MCF 10A (cell line): ENCODE results near the gene ZNF710. TPM values are rescaled to one million over a fixed set of nuclear protein-coding genes. Genes with fewer than 3 reads are reported as not detected.

Source experiments
- BruUV-seq: library from RNA; stranded (reverse); fragments of 400-500 nt; replicated peaks from 2 replicates; lab custom pipeline; 2021; lab: Mats Ljungman, UMichigan
- CTCF ChIA-PET: fragments of 300-600 bp; sonication (Branson Sonifier 250); formaldehyde crosslinking; extraction: SDS; loops from one replicate; lab custom pipeline; 2021; ENCODE audit warnings: antibody characterized with exemption, inconsistent platforms; lab: Yijun Ruan, JAX
- POLR2A ChIA-PET: fragments of 300-600, 350-650 bp; sonication (Branson Sonifier 250); formaldehyde crosslinking; extraction: SDS; loops from one replicate; lab custom pipeline; 2020; ENCODE audit warnings: antibody characterized with exemption, inconsistent platforms; lab: Yijun Ruan, JAX
- DNase-seq: peaks from one replicate; pipeline ENCODE4 v3.0.0-alpha.2; 2018; ENCODE audit not compliant: unreplicated experiment
- H3K27ac Mint-ChIP-seq: one replicate; pipeline ENCODE4 v1.8.0; 2022; ENCODE audit warnings: mild to moderate bottlenecking, low read depth, mixed read lengths; ENCODE audit not compliant: unreplicated experiment
- H3K27me3 Mint-ChIP-seq: one replicate; pipeline ENCODE4 v1.8.0; 2022; ENCODE audit warnings: mixed read lengths; ENCODE audit not compliant: insufficient read depth, unreplicated experiment
- H3K36me3 Mint-ChIP-seq: one replicate; pipeline ENCODE4 v1.8.0; 2022; ENCODE audit warnings: mild to moderate bottlenecking, moderate library complexity, mixed read lengths; ENCODE audit not compliant: insufficient read depth, unreplicated experiment
- H3K4me1 Mint-ChIP-seq: one replicate; pipeline ENCODE4 v1.8.0; 2022; ENCODE audit warnings: mixed read lengths; ENCODE audit not compliant: insufficient read depth, unreplicated experiment
- H3K4me3 Mint-ChIP-seq: one replicate; pipeline ENCODE4 v1.8.0; 2022; ENCODE audit warnings: mild to moderate bottlenecking, moderate library complexity, mixed read lengths; ENCODE audit not compliant: unreplicated experiment
- H3K9me3 Mint-ChIP-seq: one replicate; pipeline ENCODE4 v1.8.0; 2022; ENCODE audit warnings: mixed read lengths; ENCODE audit not compliant: unreplicated experiment
- intact Hi-C: fragments of 100-400 bp; cut with micrococcal nuclease; formaldehyde crosslinking; loops from 2 replicates; pipeline ENCODE4 v1.14.1; 2022
- total RNA-seq: library from RNA; stranded (reverse); gene quantifications from 2 replicates; pipeline ENCODE4 v1.2.3, GENCODE V29; 2022
- TF ChIP-seq, protein P1 (sequence below): fragments of 200-600 bp; IDR thresholded peaks from one replicate; pipeline ENCODE4 v1.8.0; 2022; ENCODE audit warnings: antibody characterized with exemption, mild to moderate bottlenecking; ENCODE audit not compliant: unreplicated experiment

Gene ZNF710
- total RNA-seq, 1 experiment from 2014 or later: 27.3 TPM

DNA sequence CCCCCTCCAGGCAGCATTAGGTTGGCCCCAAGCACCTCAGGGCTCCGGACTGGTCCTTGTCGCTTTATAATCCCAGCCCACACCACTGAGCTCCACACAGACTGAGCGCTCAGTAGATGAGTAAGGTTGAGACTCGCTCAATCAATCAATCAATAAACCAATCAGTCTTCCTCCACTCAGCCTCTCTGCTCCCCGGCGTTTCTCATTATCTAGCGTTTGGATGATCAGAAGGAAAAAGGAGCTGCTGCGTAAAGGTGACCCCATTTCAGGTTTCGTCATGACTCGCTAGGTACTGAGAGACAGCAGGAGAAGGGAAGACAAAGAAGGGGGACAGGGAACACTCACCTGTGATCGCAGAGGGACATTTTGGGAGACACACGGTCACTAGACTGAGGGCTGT is 41.2 kb downstream of the ZNF710 start:
- ChIA-PET POLR2A (interaction anchor here (0.6 to 3.1 kb wide), 3 partner anchors 15 to 148 kb away, joined by 3 to 11 read pairs (median 4); partner anchors contain the start of gene AP3S2), CTCF (no interaction called here)
- Mint-ChIP-seq H3K9me3 (no peaks in the 10 kb centered on the region), H3K4me3 (no peak overlapping the region), H3K4me1 (peaks cover 61% of the 10 kb centered on the region), H3K27ac (no peak overlapping the region), H3K36me3 (peaks cover 10% of the 10 kb centered on the region), H3K27me3 (no peaks in the 10 kb centered on the region)
- intact Hi-C loops: no loop called here
- DNase-seq: no peak
- BruUV-seq: no TSS peak
- TF ChIP-seq, protein P1, sequence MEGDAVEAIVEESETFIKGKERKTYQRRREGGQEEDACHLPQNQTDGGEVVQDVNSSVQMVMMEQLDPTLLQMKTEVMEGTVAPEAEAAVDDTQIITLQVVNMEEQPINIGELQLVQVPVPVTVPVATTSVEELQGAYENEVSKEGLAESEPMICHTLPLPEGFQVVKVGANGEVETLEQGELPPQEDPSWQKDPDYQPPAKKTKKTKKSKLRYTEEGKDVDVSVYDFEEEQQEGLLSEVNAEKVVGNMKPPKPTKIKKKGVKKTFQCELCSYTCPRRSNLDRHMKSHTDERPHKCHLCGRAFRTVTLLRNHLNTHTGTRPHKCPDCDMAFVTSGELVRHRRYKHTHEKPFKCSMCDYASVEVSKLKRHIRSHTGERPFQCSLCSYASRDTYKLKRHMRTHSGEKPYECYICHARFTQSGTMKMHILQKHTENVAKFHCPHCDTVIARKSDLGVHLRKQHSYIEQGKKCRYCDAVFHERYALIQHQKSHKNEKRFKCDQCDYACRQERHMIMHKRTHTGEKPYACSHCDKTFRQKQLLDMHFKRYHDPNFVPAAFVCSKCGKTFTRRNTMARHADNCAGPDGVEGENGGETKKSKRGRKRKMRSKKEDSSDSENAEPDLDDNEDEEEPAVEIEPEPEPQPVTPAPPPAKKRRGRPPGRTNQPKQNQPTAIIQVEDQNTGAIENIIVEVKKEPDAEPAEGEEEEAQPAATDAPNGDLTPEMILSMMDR: no peak

DNA sequence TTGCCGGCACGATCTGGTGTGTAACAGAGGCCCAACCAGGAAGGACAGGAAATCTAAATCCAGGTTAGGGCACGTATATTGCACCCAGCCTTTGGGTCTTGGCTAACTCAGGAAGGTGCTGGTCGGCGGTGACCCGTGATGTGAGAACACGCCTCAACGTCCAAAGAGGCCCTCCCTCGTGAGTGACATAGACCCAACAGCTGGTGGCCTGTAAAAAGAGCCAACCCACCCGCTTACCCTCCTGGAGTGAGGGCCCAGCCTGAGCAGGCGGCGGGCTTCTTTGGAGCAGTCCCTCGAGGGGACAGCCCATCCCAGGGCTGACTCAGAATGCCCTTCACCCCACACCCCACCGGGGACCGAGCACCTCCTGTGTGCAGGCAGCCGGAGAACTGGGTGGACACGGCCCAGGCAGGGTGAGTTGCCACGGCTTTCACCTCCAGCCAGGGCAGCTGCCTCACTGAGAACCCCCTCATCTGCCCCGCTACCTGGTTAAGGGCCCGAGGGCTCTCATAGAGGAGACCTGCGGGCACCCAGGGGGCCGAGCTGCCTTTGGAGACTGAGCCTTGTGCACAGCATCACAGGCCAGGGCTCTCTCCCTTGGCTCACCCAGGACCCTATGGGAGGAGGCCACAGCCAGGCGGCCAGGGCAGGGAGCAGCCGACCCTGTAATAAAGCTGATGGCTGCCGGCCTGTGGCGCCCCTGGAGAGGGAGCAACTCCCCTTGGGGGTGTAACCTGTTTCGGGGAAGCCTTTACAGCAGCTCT is 41.8 kb downstream of the ZNF710 start:
- no peaks in the 10 kb centered on the region for H3K27me3 Mint-ChIP-seq
- BruUV-seq: no TSS peak
- intact Hi-C loops: no loop called here
- TF ChIP-seq, protein P1: no peak
- ChIA-PET POLR2A (interaction anchor here (0.6 to 1.1 kb wide), 2 partner anchors 10 to 15 kb away, joined by 3 to 4 read pairs; no protein-coding TSS in a partner anchor), CTCF (no interaction called here)
- peaks cover 6% of the 10 kb centered on the region for H3K36me3 Mint-ChIP-seq
- no peaks in the 10 kb centered on the region for H3K9me3 Mint-ChIP-seq
- DNase-seq: no peak
- H3K4me3 Mint-ChIP-seq: no peak overlapping the region
- peaks cover 56% of the 10 kb centered on the region for H3K4me1 Mint-ChIP-seq
- H3K27ac Mint-ChIP-seq: no peak overlapping the region

DNA sequence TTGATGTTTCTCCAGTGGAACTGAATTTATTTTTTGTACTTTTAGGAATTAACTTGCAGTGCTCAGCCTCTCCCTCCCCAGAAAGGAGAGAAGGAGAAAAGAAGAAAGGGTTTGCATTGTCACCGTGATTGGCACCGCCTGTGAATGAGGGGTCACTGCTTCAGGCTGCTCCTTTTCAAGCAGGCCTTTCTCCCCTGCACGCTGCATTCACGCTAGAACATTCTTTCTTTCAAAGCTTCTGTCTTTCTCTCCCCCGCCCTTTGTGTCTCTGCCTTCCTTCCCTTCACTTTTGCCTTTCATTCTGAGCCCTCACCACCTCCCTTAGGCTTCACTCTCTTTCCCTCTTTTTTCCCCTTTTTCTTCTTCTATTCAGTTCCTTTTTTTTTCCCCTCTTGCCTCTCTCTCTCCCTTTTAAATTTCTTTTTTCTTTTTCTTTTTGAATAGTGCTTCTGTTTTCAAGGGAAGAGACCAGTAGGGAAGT is 42.4 kb downstream of the ZNF710 start:
- intact Hi-C loops: no loop called here
- H3K36me3 Mint-ChIP-seq: peaks cover 6% of the 10 kb centered on the region
- H3K4me3 Mint-ChIP-seq: no peak overlapping the region
- no peak overlapping the region for H3K27ac Mint-ChIP-seq
- DNase-seq: no peak
- POLR2A ChIA-PET: interaction anchor here (1.1 kb wide), 1 partner anchor 10 kb away, joined by 4 read pairs; no protein-coding TSS in a partner anchor
- no peaks in the 10 kb centered on the region for H3K9me3 Mint-ChIP-seq
- TF ChIP-seq, protein P1: no peak
- no TSS peak for BruUV-seq
- CTCF ChIA-PET: no interaction called here
- no peaks in the 10 kb centered on the region for H3K27me3 Mint-ChIP-seq
- peaks cover 49% of the 10 kb centered on the region for H3K4me1 Mint-ChIP-seq

DNA sequence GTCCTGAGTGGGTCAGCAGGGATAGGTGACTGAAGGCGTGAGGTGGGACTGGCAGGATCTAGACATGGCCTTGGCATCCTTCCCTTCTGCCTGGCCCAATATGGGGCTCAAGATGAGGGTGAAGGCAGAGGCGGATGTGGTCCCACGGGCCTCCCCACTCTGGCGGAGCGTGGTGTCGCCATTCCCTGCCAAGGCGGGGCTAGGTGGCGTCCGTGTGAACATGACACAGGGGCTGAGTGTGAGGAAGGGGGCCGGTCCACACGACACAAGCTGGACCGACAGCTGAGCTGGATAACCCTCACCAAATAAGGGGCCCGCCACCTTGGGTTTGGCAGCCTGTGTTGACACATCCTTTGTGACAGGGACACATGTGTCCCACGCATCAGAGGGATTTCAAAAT is 43.1 kb downstream of the ZNF710 start:
- Mint-ChIP-seq H3K4me3 (no peak overlapping the region), H3K4me1 (peaks cover 47% of the 10 kb centered on the region), H3K36me3 (peaks cover 6% of the 10 kb centered on the region), H3K27ac (no peak overlapping the region), H3K27me3 (no peaks in the 10 kb centered on the region), H3K9me3 (no peaks in the 10 kb centered on the region)
- no peak for DNase-seq
- TF ChIP-seq, protein P1: no peak
- BruUV-seq: no TSS peak
- ChIA-PET CTCF (no interaction called here), POLR2A (no interaction called here)
- intact Hi-C loops: no loop called here
